GM19239 (cell line): ENCODE results near the gene RETREG3.
"Not testable (repeated sequence)": the region's sequence is repeated elsewhere in the genome, so short reads cannot be mapped to it uniquely, and the experiment has no call there.

Experiments used
- DNase-seq: peaks from one replicate; pipeline ENCODE4 v3.0.0; 2011; ENCODE audit warnings: low spot score; ENCODE audit not compliant: insufficient read length
- FAIRE-seq: peaks from 2 replicates; lab custom pipeline; 2011; peaks lifted over from hg19 to GRCh38; lab: Jason Lieb, UNC

The RETREG3 gene

GRCh38 chr17:42613699-42614295 lies 4.6 kb upstream of the RETREG3 start:
- no peak for FAIRE-seq

GRCh38 chr17:42612013-42612412 lies 2.8 kb upstream of the RETREG3 start:
- FAIRE-seq: no peak
- DNase-seq: no peak

More at GRCh38 chr17:42613699-42614295, 4.6 kb upstream of the RETREG3 start:
- no peak for DNase-seq

GRCh38 chr17:42609814-42610801 lies 934 bp upstream of the RETREG3 start:
- FAIRE-seq: peak; percentile 75
- not testable (repeated sequence) for DNase-seq

- DNase-seq: no peak
- peak; percentile 18 for FAIRE-seq
Observed at GRCh38 chr17:42608305-42609181, 631 bp downstream of the RETREG3 start.

- no peak for DNase-seq
- no peak for FAIRE-seq
Observed at GRCh38 chr17:42607769-42608168, 1.4 kb downstream of the RETREG3 start.

GRCh38 chr17:42603318-42603717 lies 5.9 kb downstream of the RETREG3 start:
- FAIRE-seq: peak; percentile 80

GRCh38 chr17:42598905-42599304 lies 10.3 kb downstream of the RETREG3 start:
- DNase-seq: no peak
- FAIRE-seq: no peak

More at GRCh38 chr17:42603318-42603717, 5.9 kb downstream of the RETREG3 start:
- DNase-seq: no peak

GRCh38 chr17:42596386-42596785 lies 12.8 kb downstream of the RETREG3 start:
- no peak for DNase-seq
- FAIRE-seq: no peak

GRCh38 chr17:42591411-42591810 lies 17.8 kb downstream of the RETREG3 start:
- peak; percentile 14 for FAIRE-seq
- no peak for DNase-seq

GRCh38 chr17:42590886-42591285 lies 18.3 kb downstream of the RETREG3 start:
- DNase-seq (no peak), FAIRE-seq (no peak)

GRCh38 chr17:42586514-42587230 lies 22.5 kb downstream of the RETREG3 start:
- peak; percentile 61 for DNase-seq
- FAIRE-seq: peak; percentile 97

- FAIRE-seq: no peak
- no peak for DNase-seq
Observed at GRCh38 chr17:42585353-42585752, 23.8 kb downstream of the RETREG3 start.

- FAIRE-seq: no peak
Observed at GRCh38 chr17:42584880-42585279, 24.3 kb downstream of the RETREG3 start.

GRCh38 chr17:42581744-42582270 lies 27.4 kb downstream of the RETREG3 start:
- DNase-seq (no peak), FAIRE-seq (no peak)

More at GRCh38 chr17:42584880-42585279, 24.3 kb downstream of the RETREG3 start:
- DNase-seq: no peak

- FAIRE-seq (no peak), DNase-seq (no peak)
Observed at GRCh38 chr17:42579794-42580551, 29.2 kb downstream of the RETREG3 start.

GRCh38 chr17:42578282-42578869 lies 30.8 kb downstream of the RETREG3 start:
- DNase-seq (peak; percentile 69), FAIRE-seq (peak; percentile 93)

GRCh38 chr17:42577532-42578281 lies 31.5 kb downstream of the RETREG3 start, which contains the start of gene PSMC3IP:
PSMC3IP (minus strand) TSS chr17:42577729; CDS start chr17:42577686, 43 bp downstream.
- peak; percentile 89 for FAIRE-seq

More at GRCh38 chr17:42577532-42578281, 31.5 kb downstream of the RETREG3 start, which contains the start of gene PSMC3IP:
- DNase-seq: peak; percentile 90
